C4-2B (cell line): Measurements from ENCODE around the gene SPNS1.

Experiments used
- CTCF ChIP-seq: fragments of 450-650 bp; conservative IDR thresholded peaks from 2 replicates; pipeline ENCODE4 v1.5.1; 2017; ENCODE audit warnings: mild to moderate bottlenecking
- ZFX ChIP-seq: fragments of 450-650 bp; IDR thresholded peaks from 2 replicates; pipeline ENCODE4 v1.6.1; 2017

DNA sequence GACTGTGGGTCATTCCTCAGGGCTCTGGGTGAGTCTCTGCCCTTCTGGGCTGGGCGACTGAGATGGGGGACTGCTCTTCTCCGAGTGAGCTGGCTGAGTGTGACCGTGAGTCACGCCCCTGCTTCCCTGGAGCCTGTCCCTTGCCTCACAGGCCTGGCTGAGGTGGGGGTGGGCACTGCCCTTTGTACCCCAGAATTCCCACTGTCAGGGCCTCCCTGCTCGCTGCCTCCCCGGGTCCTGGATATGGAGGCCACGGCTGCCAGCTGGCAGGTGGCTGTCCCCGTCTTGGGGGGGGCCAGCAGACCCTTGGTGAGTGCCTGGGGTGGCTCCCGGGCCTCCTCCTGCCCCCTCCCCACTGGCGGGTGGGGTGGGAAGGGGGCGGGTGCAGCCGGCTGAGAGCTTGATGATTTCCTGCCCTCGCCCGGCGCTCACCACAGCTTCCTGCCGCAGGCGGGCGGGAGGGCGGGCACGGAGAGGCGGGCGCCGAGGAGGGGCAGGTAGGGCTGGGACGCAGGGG is 10.1 kb downstream of the SPNS1 start, which contains the start of gene LAT:
- TF ChIP-seq CTCF (no peak), ZFX (no peak)
